ENCODE data around the gene TREML2. TPM values are rescaled to one million over a fixed set of nuclear protein-coding genes. Genes with fewer than 3 reads are reported as not detected.

Gene TREML2
- total RNA-seq, 2 donors from 2014 or later = 0.12 TPM; not detected in 1

- Histone ChIP-seq H3K27me3 (no peaks in the 10 kb centered on the region), H3K36me3 (no peaks in the 10 kb centered on the region), H3K4me1 (no peaks in the 10 kb centered on the region), H3K4me3 (no peak overlapping the region), H3K9me3 (no peaks in the 10 kb centered on the region), H3K27ac (no peak overlapping the region)
- TF ChIP-seq CTCF (IDR thresholded peaks at IDR 0.05) = no peak
- no peak for DNase-seq (ENCODE audit: low spot score)
These were observed 43.6 kb downstream of the TREML2 start for GRCh38 chr6:41157323-41157722.

- H3K4me1 ChIP-seq = no peaks in the 10 kb centered on the region
- no peak overlapping the region for H3K27ac ChIP-seq
- no peak for DNase-seq (ENCODE audit: low spot score)
- H3K36me3 ChIP-seq = no peaks in the 10 kb centered on the region
- H3K27me3 ChIP-seq = no peaks in the 10 kb centered on the region
- no peak for TF ChIP-seq CTCF (IDR thresholded peaks at IDR 0.05)
- no peak overlapping the region for H3K4me3 ChIP-seq
- no peaks in the 10 kb centered on the region for H3K9me3 ChIP-seq
These were observed 44.2 kb downstream of the TREML2 start for GRCh38 chr6:41156771-41157170.

- no peaks in the 10 kb centered on the region for H3K9me3 ChIP-seq
- no peak for DNase-seq (ENCODE audit: low spot score)
- TF ChIP-seq CTCF (IDR thresholded peaks at IDR 0.05) = no peak
These were observed 44.9 kb downstream of the TREML2 start for GRCh38 chr6:41156001-41156400.

GRCh38 chr6:41155132-41155805, 45.7 kb downstream of the TREML2 start:
- no peaks in the 10 kb centered on the region for H3K36me3 ChIP-seq
- no peaks in the 10 kb centered on the region for H3K27me3 ChIP-seq
- no peaks in the 10 kb centered on the region for H3K4me1 ChIP-seq
- no peak for TF ChIP-seq CTCF (IDR thresholded peaks at IDR 0.05)
- DNase-seq (ENCODE audit: low spot score) = no peak
- H3K9me3 ChIP-seq = no peaks in the 10 kb centered on the region
- no peak overlapping the region for H3K4me3 ChIP-seq
- H3K27ac ChIP-seq = no peak overlapping the region

More at GRCh38 chr6:41156001-41156400, 44.9 kb downstream of the TREML2 start:
- Histone ChIP-seq H3K36me3 (no peaks in the 10 kb centered on the region), H3K4me3 (no peak overlapping the region), H3K4me1 (no peaks in the 10 kb centered on the region), H3K27ac (no peak overlapping the region), H3K27me3 (no peaks in the 10 kb centered on the region)

GRCh38 chr6:41153992-41154625, 46.8 kb downstream of the TREML2 start, which contains the start of gene TREML1:
TSS of gene TREML1 (minus strand) at chr6:41154347. CDS start at chr6:41154288, 59 bp downstream.
- no peaks in the 10 kb centered on the region for H3K4me1 ChIP-seq
- H3K4me3 ChIP-seq = no peak within 1 kb of the TSS
- H3K27ac ChIP-seq = no peak within 1 kb of the TSS
- no peaks in the 10 kb centered on the region for H3K27me3 ChIP-seq
- H3K9me3 ChIP-seq = no peaks in the 10 kb centered on the region
- no peak for DNase-seq (ENCODE audit: low spot score)
- H3K36me3 ChIP-seq = no peaks in the 10 kb centered on the region
- TF ChIP-seq CTCF (IDR thresholded peaks at IDR 0.05) = no peak
